Activated CD8-positive, alpha-beta memory T cell treated with anti-CD3 and anti-CD28 coated beads, Interleukin-2, amount 10 ng/mL, durations not matched to agents 7 days and 5 days (primary cell): ENCODE measurements around the gene OR4S2. TPM values are rescaled to one million over a fixed set of nuclear protein-coding genes. Genes with fewer than 3 reads are reported as not detected.

Experiments
- total RNA-seq, 2 experiments: library from RNA; stranded (reverse); gene quantifications; one replicate each; pipeline ENCODE4 v1.2.3, GENCODE V29; 2021

OR4S2 gene
- total RNA-seq, 2 experiments from 2014 or later = not detected

Other genes starting within 250 kb of the OR4S2 start
- gene OR4C15, start 93.9 kb upstream of the OR4S2 start, total RNA-seq = not detected
- gene OR4C16, start 76.2 kb upstream of the OR4S2 start, total RNA-seq = not detected
- gene OR4C11, start 40.7 kb upstream of the OR4S2 start, total RNA-seq = not detected
- not detected for gene OR4P4, start 13.2 kb upstream of the OR4S2 start, total RNA-seq
- gene OR4C6, start 13.9 kb downstream of the OR4S2 start, total RNA-seq = not detected
- gene OR5D13, start 125.1 kb downstream of the OR4S2 start, total RNA-seq = not detected
- not detected for gene OR5D14, start 147.2 kb downstream of the OR4S2 start, total RNA-seq
- gene OR5L1, start 163.0 kb downstream of the OR4S2 start, total RNA-seq = not detected
- gene OR5D18, start 171.3 kb downstream of the OR4S2 start, total RNA-seq = not detected
- not detected for gene OR5L2, start 178.9 kb downstream of the OR4S2 start, total RNA-seq
- gene OR5D16, start 190.4 kb downstream of the OR4S2 start, total RNA-seq = not detected
- gene TRIM51, start 235.0 kb downstream of the OR4S2 start, total RNA-seq = not detected